IMR-90 (cell line): ENCODE measurements around the gene ANGPT4. TPM values are rescaled to one million over a fixed set of nuclear protein-coding genes. Genes with fewer than 3 reads are reported as not detected.

ENCODE experiments used
- ATAC-seq: fragments of 200-7000 bp; cut with Tn5 transposase; 2 replicates; pipeline ENCODE4 v1.9.1; 2020; ENCODE audit warnings: low read depth, mild to moderate bottlenecking, moderate library complexity
- BruUV-seq: library from RNA; stranded (reverse); fragments of 400-500 nt; replicated peaks from 2 replicates; lab custom pipeline; 2021; lab: Mats Ljungman, UMichigan
- CTCF ChIA-PET: fragments of 300-600 bp; formaldehyde crosslinking; extraction: SDS; loops from one replicate; lab custom pipeline; 2021; ENCODE audit warnings: antibody characterized with exemption; lab: Yijun Ruan, JAX
- POLR2A ChIA-PET: fragments of 300-600 bp; sonication (Branson Sonifier 250); formaldehyde crosslinking; loops from one replicate; lab custom pipeline; 2022; ENCODE audit warnings: antibody characterized with exemption; ENCODE audit not compliant: unreplicated experiment; lab: Charles Lee
- DNase-seq: peaks from one replicate; pipeline ENCODE4 v3.0.0; 2013
- H2AFZ ChIP-seq: replicated peaks from 2 replicates; pipeline ENCODE3; 2013; ENCODE audit warnings: low read length, mild to moderate bottlenecking; ENCODE audit not compliant: poor library complexity
- H2AK5ac ChIP-seq: 2 replicates; pipeline ENCODE4 v1.6.1; 2013; ENCODE audit warnings: low read depth, low read length, inconsistent platforms
- H2AK9ac ChIP-seq: replicated peaks from 2 replicates; pipeline ENCODE3; 2013; ENCODE audit warnings: mild to moderate bottlenecking, low read depth, low read length, moderate library complexity; ENCODE audit not compliant: poor library complexity
- H2BK120ac ChIP-seq: 2 replicates; pipeline ENCODE4 v1.6.1; 2013; ENCODE audit warnings: low read depth, low read length, inconsistent platforms
- H2BK15ac ChIP-seq: 3 replicates; pipeline ENCODE4 v1.6.1; 2013; ENCODE audit warnings: low read depth, low read length, inconsistent platforms
- H2BK20ac ChIP-seq: 2 replicates; pipeline ENCODE4 v1.6.1; 2013; ENCODE audit warnings: low read depth, mild to moderate bottlenecking, inconsistent platforms, low read length, moderate library complexity
- H2BK5ac ChIP-seq: 2 replicates; pipeline ENCODE4 v1.6.1; 2013; ENCODE audit warnings: mild to moderate bottlenecking, low read depth, low read length, inconsistent platforms; ENCODE audit not compliant: poor library complexity, severe bottlenecking
- H3K14ac ChIP-seq: replicated peaks from 2 replicates; pipeline ENCODE4 v1.6.1; 2013; ENCODE audit warnings: low read depth, low read length, inconsistent platforms
- H3K18ac ChIP-seq: 2 replicates; pipeline ENCODE4 v1.6.1; 2013; ENCODE audit warnings: low read depth, low read length, control low read depth
- H3K23ac ChIP-seq: 2 replicates; pipeline ENCODE4 v1.6.1; 2013; ENCODE audit warnings: low read depth, low read length, inconsistent platforms
- H3K27ac ChIP-seq: 2 replicates; pipeline ENCODE4 v1.5.1; 2013; ENCODE audit warnings: mild to moderate bottlenecking, control low read depth, low read length; ENCODE audit not compliant: insufficient read depth
- H3K27me3 ChIP-seq: 2 replicates; pipeline ENCODE4 v1.6.1; 2013; ENCODE audit warnings: low read length; ENCODE audit not compliant: control insufficient read depth, insufficient read depth
- H3K36me3 ChIP-seq: 2 replicates; pipeline ENCODE4 v1.6.1; 2013; ENCODE audit warnings: low read length, mixed read lengths; ENCODE audit not compliant: control insufficient read depth, insufficient read depth
- H3K4ac ChIP-seq: 2 replicates; pipeline ENCODE4 v1.6.1; 2013; ENCODE audit warnings: low read depth, low read length, inconsistent platforms
- H3K4me1 ChIP-seq: 2 replicates; pipeline ENCODE4 v1.6.1; 2013; ENCODE audit warnings: low read length, mixed read lengths; ENCODE audit not compliant: control insufficient read depth, insufficient read depth
- H3K4me2 ChIP-seq: 2 replicates; pipeline ENCODE4 v1.6.1; 2013; ENCODE audit warnings: low read depth, mild to moderate bottlenecking, control low read depth, low read length, moderate library complexity
- H3K4me3 ChIP-seq: 2 replicates; pipeline ENCODE4 v1.5.1; 2013; ENCODE audit warnings: low read depth, mild to moderate bottlenecking, control low read depth, low read length, moderate library complexity; ENCODE audit not compliant: insufficient read depth
- H3K56ac ChIP-seq: 2 replicates; pipeline ENCODE4 v1.6.1; 2013; ENCODE audit warnings: low read length, inconsistent platforms; ENCODE audit not compliant: insufficient read depth; ENCODE audit errors: extremely low read depth
- H3K79me1 ChIP-seq, 2 experiments: 2 replicates each; pipeline ENCODE4 v1.6.1; 2013; ENCODE audit warnings: low read length in 2 of 2, inconsistent platforms in 1 of 2, low read depth in 1 of 2
- H3K9ac ChIP-seq: 2 replicates; pipeline ENCODE4 v1.6.1; 2013; ENCODE audit warnings: low read depth, low read length, control low read depth
- H3K9me1 ChIP-seq: 2 replicates; pipeline ENCODE4 v1.6.1; 2013; ENCODE audit warnings: low read length, inconsistent platforms; ENCODE audit not compliant: insufficient read depth
- H3K9me3 ChIP-seq: 2 replicates; pipeline ENCODE4 v1.6.1; 2013; ENCODE audit warnings: low read length; ENCODE audit not compliant: control insufficient read depth, insufficient read depth
- H4K20me1 ChIP-seq: 2 replicates; pipeline ENCODE4 v1.6.1; 2013; ENCODE audit warnings: low read length, inconsistent platforms; ENCODE audit not compliant: insufficient read depth
- H4K5ac ChIP-seq: 2 replicates; pipeline ENCODE4 v1.6.1; 2013; ENCODE audit warnings: mild to moderate bottlenecking, low read depth, low read length, control low read depth
- H4K8ac ChIP-seq, 2 experiments: 2 replicates each; pipeline ENCODE4 v1.6.1; 2013; ENCODE audit warnings: low read depth in 2 of 2, low read length in 2 of 2, control low read depth in 1 of 2, inconsistent platforms in 1 of 2
- H4K91ac ChIP-seq: 2 replicates; pipeline ENCODE4 v1.6.1; 2013; ENCODE audit warnings: low read depth, low read length, inconsistent platforms; ENCODE audit not compliant: insufficient read depth
- BHLHE40 ChIP-seq: fragments of 150-350 bp; IDR thresholded peaks from 2 replicates; pipeline ENCODE4 v1.6.1; 2016; ENCODE audit warnings: mild to moderate bottlenecking, low read depth, low read length
- CEBPB ChIP-seq: IDR thresholded peaks from 2 replicates; pipeline ENCODE4 v1.6.1; 2012; ENCODE audit warnings: low read depth, low read length, improper control_type of control experiment
- ELK1 ChIP-seq: fragments of 150-350 bp; IDR thresholded peaks from 2 replicates; pipeline ENCODE4 v1.6.1; 2016; ENCODE audit warnings: low read depth, mild to moderate bottlenecking, low read length, moderate library complexity, borderline replicate concordance
- MAFK ChIP-seq: IDR thresholded peaks from 2 replicates; pipeline ENCODE4 v1.6.1; 2012; ENCODE audit warnings: low read depth, low read length, improper control_type of control experiment
- MAZ ChIP-seq: IDR thresholded peaks from 2 replicates; pipeline ENCODE4 v1.6.1; 2012; ENCODE audit warnings: low read depth, mild to moderate bottlenecking, low read length, improper control_type of control experiment, moderate library complexity, borderline replicate concordance
- POLR2A ChIP-seq: IDR thresholded peaks from 2 replicates; pipeline ENCODE4 v1.6.1; 2012; ENCODE audit warnings: mild to moderate bottlenecking, low read depth, low read length
- RAD21 ChIP-seq: IDR thresholded peaks from 2 replicates; pipeline ENCODE4 v1.6.1; 2012; ENCODE audit warnings: low read length, improper control_type of control experiment
- RCOR1 ChIP-seq: IDR thresholded peaks from 2 replicates; pipeline ENCODE4 v1.6.1; 2012; ENCODE audit warnings: mild to moderate bottlenecking, low read length, improper control_type of control experiment; ENCODE audit not compliant: insufficient replicate concordance
- RFX5 ChIP-seq: IDR thresholded peaks from 2 replicates; pipeline ENCODE4 v1.8.0; 2012; ENCODE audit warnings: low read depth, mild to moderate bottlenecking, low read length, moderate library complexity
- USF2 ChIP-seq: fragments of 150-350 bp; IDR thresholded peaks from 2 replicates; pipeline ENCODE4 v1.6.1; 2017; ENCODE audit warnings: mild to moderate bottlenecking, antibody characterized with exemption, low read length, low read depth
- WGBS, 2 experiments: methylation state at CpG; one replicate each; pipeline versions ENCODE4 v1.1.5 to v1.1.7; 2013; ENCODE audit warnings: missing lambda C conversion rate in 2 of 2; ENCODE audit not compliant: insufficient read length in 1 of 2; ENCODE audit errors: extremely low coverage in 2 of 2; 5-methylcytosine and 5-hydroxymethylcytosine counted together
- dilution Hi-C: fragments of 300-500 bp; cut with HindIII; formaldehyde crosslinking; loops from one replicate; pipeline ENCODE4 v1.14.3; 2018; ENCODE audit warnings: low sequenced_read_pairs; ENCODE audit not compliant: unreplicated experiment
- in situ Hi-C: fragments of 300-500 bp; cut with MboI; formaldehyde crosslinking; loops from 3 replicates; pipeline ENCODE4 v1.14.3; 2019; ENCODE audit warnings: low sequenced_read_pairs, inconsistent platforms, mixed read lengths
- intact Hi-C: fragments of 100-400 bp; cut with micrococcal nuclease; formaldehyde crosslinking; loops from 2 replicates; pipeline ENCODE4 v1.10.0; 2022
- polyA plus RNA-seq, 3 experiments: library from polyadenylated mRNA; depleted of rRNA; stranded (reverse); fragments of >200 nt; gene quantifications; 2 replicates each; pipeline ENCODE4 v1.2.3, GENCODE V29; 2012; ENCODE audit warnings: low replicate concordance in 1 of 3
- total RNA-seq: library from RNA; depleted of rRNA; stranded (reverse); fragments of >200 nt; gene quantifications from 2 replicates; pipeline ENCODE4 v1.2.3, GENCODE V29; 2012

The ANGPT4 gene
- total and polyA plus RNA-seq, 2 of the 4 experiments (the other 2 are of a cell fraction): not detected

DNA sequence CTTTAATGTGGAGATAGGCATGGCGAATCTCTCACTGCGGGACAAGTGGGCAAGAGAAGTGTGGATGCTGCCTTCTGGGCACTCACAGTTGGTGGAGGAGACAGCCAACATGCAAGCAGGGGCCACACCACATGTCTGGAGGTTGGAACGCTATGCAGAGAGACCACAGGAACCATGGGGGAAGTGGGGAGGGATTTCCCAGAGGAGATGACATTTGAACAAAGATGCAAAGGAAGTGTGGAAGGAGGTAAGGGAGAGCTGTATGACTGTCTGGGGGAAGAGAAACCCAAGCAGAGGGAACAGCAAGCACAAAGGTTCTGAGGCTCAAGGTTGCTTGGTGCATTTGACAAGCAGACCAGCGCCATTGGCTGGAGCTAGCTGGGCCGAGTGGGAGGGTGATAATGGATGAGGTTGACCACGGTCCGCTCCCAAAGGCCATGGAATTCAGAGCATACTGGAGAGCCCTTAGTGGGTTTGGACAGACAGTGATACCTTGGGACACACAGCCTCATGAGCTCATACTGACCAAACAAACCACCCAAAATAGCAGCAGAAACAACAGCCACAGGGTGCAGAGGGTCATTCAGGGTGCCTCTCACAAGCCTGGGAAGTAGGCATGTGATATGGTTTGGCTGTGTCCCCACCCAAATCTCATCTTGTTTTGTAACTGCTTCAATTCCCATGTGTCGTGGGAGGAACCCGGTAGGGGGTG lies 90.3 kb downstream of the ANGPT4 start:
- Histone ChIP-seq H2BK15ac (no peak overlapping the region), H4K20me1 (no peaks in the 10 kb centered on the region), H3K18ac (no peak overlapping the region), H3K4me1 (0 out of 2 replicates have a peak, but pooled peaks cover 4% of the 10 kb centered on the region), H3K4me2 (no peak overlapping the region), H4K91ac (no peak overlapping the region), H2BK5ac (no peak overlapping the region), H3K56ac (no peak overlapping the region), H4K8ac (no peak overlapping the region), H3K4me3 (no peak overlapping the region), H3K79me1 (no peaks in the 10 kb centered on the region), H2BK120ac (no peak overlapping the region), H4K5ac (no peak overlapping the region), H2AK9ac (no peak overlapping the region), H3K9me3 (no peaks in the 10 kb centered on the region), H2AFZ (no peak overlapping the region), H3K9ac (no peak overlapping the region), H2AK5ac (no peak overlapping the region), H3K27me3 (no peaks in the 10 kb centered on the region), H3K36me3 (no peaks in the 10 kb centered on the region), H3K23ac (no peak overlapping the region), H3K14ac (no peak overlapping the region), H3K27ac (no peak overlapping the region), H2BK20ac (no peak overlapping the region), H3K4ac (no peak overlapping the region), H3K9me1 (no peaks in the 10 kb centered on the region)
- ChIA-PET POLR2A (no interaction called here), CTCF (no interaction called here)
- 91% methylated on average over 4 of the region's 9 CpGs; no CpG with 5 or more reads in 1 of the 2 experiments for WGBS, 2 experiments
- no TSS peak for BruUV-seq
- intact Hi-C loops: no loop called here
- DNase-seq (peak; percentile 8), ATAC-seq (no peak)
- dilution Hi-C loops: no loop called here
- no peak for TF ChIP-seq POLR2A
- TF ChIP-seq RFX5: no peak
- TF ChIP-seq BHLHE40: no peak
- TF ChIP-seq ELK1: no peak
- TF ChIP-seq RAD21: no peak
- TF ChIP-seq USF2: no peak
- no peak for TF ChIP-seq MAFK
- no peak for TF ChIP-seq CEBPB
- no peak for TF ChIP-seq MAZ
- no peak for TF ChIP-seq RCOR1
- in situ Hi-C loops: loop anchor here (10.0 kb wide), 1 partner anchor 289 kb away; the partner anchor contains the start of gene PSMF1
